GM12878 (cell line): ENCODE data around the gene NPTX1. TPM values are rescaled to one million over a fixed set of nuclear protein-coding genes. Genes with fewer than 3 reads are reported as not detected.

Source experiments
- ATAC-seq: fragments of 200-7000 bp; cut with Tn5 transposase; 3 replicates; pipeline ENCODE4 v1.9.1; 2020; ENCODE audit warnings: mild to moderate bottlenecking, moderate library complexity
- BruUV-seq: library from RNA; stranded (reverse); fragments of 400-500 nt; replicated peaks from 2 replicates; lab custom pipeline; 2021; lab: Mats Ljungman, UMichigan
- CTCF ChIA-PET: fragments of 300-600 bp; sonication (Branson Sonifier 250); formaldehyde crosslinking; extraction: SDS; loops from one replicate; lab custom pipeline; 2021; ENCODE audit warnings: inconsistent platforms; lab: Yijun Ruan, JAX
- POLR2A ChIA-PET: fragments of 350-600 bp; formaldehyde crosslinking; extraction: SDS; loops from one replicate; lab custom pipeline; 2021; ENCODE audit warnings: inconsistent platforms; lab: Charles Lee
- RAD21 ChIA-PET: fragments of 300-600 bp; sonication (Branson Sonifier 250); formaldehyde crosslinking; loops from one replicate; lab custom pipeline; 2023; ENCODE audit warnings: antibody characterized with exemption; ENCODE audit not compliant: unreplicated experiment; lab: Charles Lee
- SMC1A ChIA-PET: fragments of 300-600 bp; sonication (Branson Sonifier 250); formaldehyde crosslinking; loops from one replicate; lab custom pipeline; 2023; ENCODE audit not compliant: unreplicated experiment, uncharacterized antibody; lab: Charles Lee
- DNase-seq: peaks from one replicate; pipeline ENCODE4 v3.0.0-alpha.2; 2011; ENCODE audit warnings: low read depth, low spot score
- FAIRE-seq: peaks from 3 replicates; lab custom pipeline; 2011; peaks lifted over from hg19 to GRCh38; lab: Jason Lieb, UNC
- H2AFZ ChIP-seq: 2 replicates; pipeline ENCODE4 v1.6.0; 2011; ENCODE audit warnings: low read depth, low read length, control low read depth; ENCODE audit not compliant: control insufficient read depth
- H3K27ac ChIP-seq: 2 replicates; pipeline ENCODE4 v1.5.1; 2011; ENCODE audit warnings: control low read depth; ENCODE audit not compliant: control insufficient read depth, insufficient read depth
- H3K27me3 ChIP-seq, 2 experiments: replicated peaks in 1 of 2; 2 replicates each; pipeline versions ENCODE4 v1.6.0 to v1.6.1; 2011; ENCODE audit warnings: low read length in 1 of 2; ENCODE audit not compliant: control insufficient read depth in 2 of 2, insufficient read depth in 2 of 2
- H3K36me3 ChIP-seq, 2 experiments: 2 replicates each; pipeline ENCODE4 v1.5.1; 2011; ENCODE audit warnings: low read length in 1 of 2; ENCODE audit not compliant: control insufficient read depth in 2 of 2, insufficient read depth in 2 of 2
- H3K4me1 ChIP-seq: 2 replicates; pipeline ENCODE4 v1.6.1; 2011; ENCODE audit warnings: mild to moderate bottlenecking, low read length, moderate library complexity, mixed read lengths; ENCODE audit not compliant: control insufficient read depth, insufficient read depth
- H3K4me2 ChIP-seq: 2 replicates; pipeline ENCODE4 v1.6.0; 2011; ENCODE audit warnings: control low read depth; ENCODE audit not compliant: control insufficient read depth, insufficient read depth
- H3K4me3 ChIP-seq: fragments of 200-600 bp; sonication (generic); 2 replicates; pipeline ENCODE4 v1.5.1; 2016
- H3K79me2 ChIP-seq: 2 replicates; pipeline ENCODE4 v1.6.0; 2011; ENCODE audit warnings: low read length; ENCODE audit not compliant: control insufficient read depth, insufficient read depth
- H3K9ac ChIP-seq: 2 replicates; pipeline ENCODE4 v1.8.0; 2011; ENCODE audit warnings: low read length, control low read depth, mixed read lengths; ENCODE audit not compliant: control insufficient read depth, insufficient read depth
- H3K9me3 ChIP-seq: replicated peaks from 3 replicates; pipeline ENCODE4 v1.5.1; 2011; ENCODE audit warnings: mild to moderate bottlenecking, low read length; ENCODE audit not compliant: control insufficient read depth, insufficient read depth
- H4K20me1 ChIP-seq: 2 replicates; pipeline ENCODE4 v1.6.0; 2011; ENCODE audit not compliant: control insufficient read depth, insufficient read depth
- ESRRA ChIP-seq: IDR thresholded peaks from 2 replicates; pipeline ENCODE4 v1.6.1; 2012; ENCODE audit warnings: mild to moderate bottlenecking, low read length, improper control_type of control experiment
- HDAC6 ChIP-seq: fragments of 200-600 bp; sonication (generic); IDR thresholded peaks from one replicate; pipeline ENCODE4 v1.8.0; 2017; ENCODE audit warnings: antibody characterized with exemption; ENCODE audit not compliant: unreplicated experiment
- KDM1A ChIP-seq: fragments of 200-600 bp; sonication (generic); IDR thresholded peaks from 2 replicates; pipeline ENCODE4 v1.6.1; 2016; ENCODE audit warnings: borderline replicate concordance
- KLF5 ChIP-seq: fragments of 450-650 bp; IDR thresholded peaks from 2 replicates; pipeline ENCODE4 v1.6.1; 2014; ENCODE audit warnings: mild to moderate bottlenecking; ENCODE audit not compliant: partially characterized antibody
- MLLT1 ChIP-seq: fragments of 450-650 bp; IDR thresholded peaks from 2 replicates; pipeline ENCODE4 v1.6.1; 2016; ENCODE audit warnings: mild to moderate bottlenecking
- MYC ChIP-seq: IDR thresholded peaks from 2 replicates; pipeline ENCODE4 v1.6.1; 2011; ENCODE audit warnings: mild to moderate bottlenecking, low read length, moderate library complexity, inconsistent platforms; ENCODE audit not compliant: insufficient read depth, insufficient replicate concordance, insufficient read length, severe bottlenecking
- PAX5 ChIP-seq: IDR thresholded peaks from 2 replicates; pipeline ENCODE4 v1.6.1; 2011; ENCODE audit warnings: low read depth, low read length, borderline replicate concordance
- POLR2AphosphoS2 ChIP-seq: IDR thresholded peaks from 2 replicates; pipeline ENCODE4 v1.6.1; 2011; ENCODE audit warnings: low read depth, mild to moderate bottlenecking, low read length, improper control_type of control experiment, moderate library complexity
- ZBTB11 ChIP-seq: fragments of 450-650 bp; formaldehyde crosslinking; IDR thresholded peaks from 2 replicates; pipeline ENCODE4 v1.5.0; 2022; ENCODE audit warnings: mild to moderate bottlenecking, missing genetic modification characterization
- WGBS: methylation state at CpG from one replicate; pipeline ENCODE4 v1.1.6; 2016; ENCODE audit warnings: low lambda C conversion rate; ENCODE audit not compliant: insufficient replicate concordance, insufficient coverage; ENCODE audit errors: missing lambda C conversion rate; 5-methylcytosine and 5-hydroxymethylcytosine counted together
- in situ Hi-C: fragments of 300-500 bp; cut with MboI; formaldehyde crosslinking; loops from 9 replicates; pipeline ENCODE4 v1.14.3; 2018; ENCODE audit warnings: mixed read lengths
- intact Hi-C: fragments of 100-400 bp; cut with micrococcal nuclease; formaldehyde crosslinking; loops from one replicate; pipeline ENCODE4 v1.14.2; 2022; ENCODE audit not compliant: unreplicated experiment
- polyA plus RNA-seq, 11 experiments: library from polyadenylated mRNA; depleted of rRNA in 4 of 11; unstranded in 6 of 11; stranded (reverse) in 5 of 11; fragments of >200 nt; fragmentation: Nextera tagmentation in 4 of 11; fragmentation: Illumina TruSeq in 1 of 11; extraction: Ambion mirVana in 4 of 11; extraction: Trizol in 1 of 11; gene quantifications; 1 replicate in 1 of 11; 2 replicates in 10 of 11; pipeline versions ENCODE4 v1.2.1 to v1.2.3, GENCODE V29; 2011 to 2016; ENCODE audit warnings: inconsistent platforms in 2 of 11, missing spikeins in 2 of 11, low read depth in 1 of 11
- total RNA-seq, 4 experiments: library from RNA; depleted of rRNA in 3 of 4; stranded (reverse); fragments of >200 nt in 3 of 4; fragmentation: Illumina TruSeq in 1 of 4; extraction: Trizol in 1 of 4; gene quantifications; 2 replicates each; pipeline versions ENCODE4 v1.2.1 to v1.2.3, GENCODE V29; 2013 to 2021
- TF ChIP-seq, protein P1 (sequence below): fragments of 450-650 bp; IDR thresholded peaks from 2 replicates; pipeline ENCODE4 v1.6.1; 2017; ENCODE audit warnings: mild to moderate bottlenecking, moderate library complexity
- TF ChIP-seq, protein P2 (sequence below): fragments of 450-650 bp; IDR thresholded peaks from 2 replicates; pipeline ENCODE4 v1.6.1; 2018; ENCODE audit warnings: borderline replicate concordance, mild to moderate bottlenecking; ENCODE audit not compliant: partially characterized antibody

The NPTX1 gene
- total and polyA plus RNA-seq, 10 of the 15 experiments (the other 5 are each of a cell fraction or from before 2014, with no cell fraction given) = not detected

DNA sequence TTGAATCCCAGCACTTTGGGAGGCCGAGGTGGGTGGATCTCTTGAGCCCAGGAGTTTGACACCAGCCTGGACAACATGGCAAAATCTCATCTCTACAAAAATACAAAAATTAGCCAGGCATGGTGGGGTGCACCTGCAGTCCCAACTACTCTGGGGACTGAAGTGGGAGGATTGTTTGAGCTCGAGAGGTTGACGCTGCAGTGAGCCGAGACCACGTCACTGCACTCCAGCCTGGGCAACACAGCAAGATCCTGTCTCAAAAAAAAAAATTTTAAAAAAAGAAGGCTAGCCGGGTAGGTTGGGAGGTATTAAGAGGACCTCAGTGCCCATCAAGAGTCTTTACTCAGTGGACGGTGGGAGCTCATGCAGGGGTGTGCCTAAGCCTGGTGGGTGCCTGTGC, 3.8 kb upstream of the NPTX1 start (continued):
- TF ChIP-seq HDAC6 (no peak), ZBTB11 (no peak)

- Histone ChIP-seq H2AFZ (no peak overlapping the region), H3K4me2 (no peak overlapping the region), H3K36me3 (no peaks in the 10 kb centered on the region), H3K27me3 (peaks cover 7 to 19% of the 10 kb centered on the region in 2 experiments), H3K4me3 (no peak overlapping the region), H3K4me1 (no peaks in the 10 kb centered on the region), H4K20me1 (no peaks in the 10 kb centered on the region), H3K27ac (no peak overlapping the region), H3K79me2 (no peaks in the 10 kb centered on the region), H3K9me3 (no peaks in the 10 kb centered on the region), H3K9ac (no peak overlapping the region)
- in situ Hi-C loops = no loop called here
- ATAC-seq = no peak
- intact Hi-C loops = loop anchor here (5.0 kb wide), 1 partner anchor 98 kb away; no protein-coding TSS in a partner anchor
- no TSS peak for BruUV-seq
- DNase-seq = no peak
- ChIA-PET SMC1A (no interaction called here), POLR2A (no interaction called here), CTCF (no interaction called here), RAD21 (no interaction called here)
- FAIRE-seq = no peak
- 46% methylated on average over 9 of the region's 9 CpGs for WGBS
- TF ChIP-seq, protein P1, sequence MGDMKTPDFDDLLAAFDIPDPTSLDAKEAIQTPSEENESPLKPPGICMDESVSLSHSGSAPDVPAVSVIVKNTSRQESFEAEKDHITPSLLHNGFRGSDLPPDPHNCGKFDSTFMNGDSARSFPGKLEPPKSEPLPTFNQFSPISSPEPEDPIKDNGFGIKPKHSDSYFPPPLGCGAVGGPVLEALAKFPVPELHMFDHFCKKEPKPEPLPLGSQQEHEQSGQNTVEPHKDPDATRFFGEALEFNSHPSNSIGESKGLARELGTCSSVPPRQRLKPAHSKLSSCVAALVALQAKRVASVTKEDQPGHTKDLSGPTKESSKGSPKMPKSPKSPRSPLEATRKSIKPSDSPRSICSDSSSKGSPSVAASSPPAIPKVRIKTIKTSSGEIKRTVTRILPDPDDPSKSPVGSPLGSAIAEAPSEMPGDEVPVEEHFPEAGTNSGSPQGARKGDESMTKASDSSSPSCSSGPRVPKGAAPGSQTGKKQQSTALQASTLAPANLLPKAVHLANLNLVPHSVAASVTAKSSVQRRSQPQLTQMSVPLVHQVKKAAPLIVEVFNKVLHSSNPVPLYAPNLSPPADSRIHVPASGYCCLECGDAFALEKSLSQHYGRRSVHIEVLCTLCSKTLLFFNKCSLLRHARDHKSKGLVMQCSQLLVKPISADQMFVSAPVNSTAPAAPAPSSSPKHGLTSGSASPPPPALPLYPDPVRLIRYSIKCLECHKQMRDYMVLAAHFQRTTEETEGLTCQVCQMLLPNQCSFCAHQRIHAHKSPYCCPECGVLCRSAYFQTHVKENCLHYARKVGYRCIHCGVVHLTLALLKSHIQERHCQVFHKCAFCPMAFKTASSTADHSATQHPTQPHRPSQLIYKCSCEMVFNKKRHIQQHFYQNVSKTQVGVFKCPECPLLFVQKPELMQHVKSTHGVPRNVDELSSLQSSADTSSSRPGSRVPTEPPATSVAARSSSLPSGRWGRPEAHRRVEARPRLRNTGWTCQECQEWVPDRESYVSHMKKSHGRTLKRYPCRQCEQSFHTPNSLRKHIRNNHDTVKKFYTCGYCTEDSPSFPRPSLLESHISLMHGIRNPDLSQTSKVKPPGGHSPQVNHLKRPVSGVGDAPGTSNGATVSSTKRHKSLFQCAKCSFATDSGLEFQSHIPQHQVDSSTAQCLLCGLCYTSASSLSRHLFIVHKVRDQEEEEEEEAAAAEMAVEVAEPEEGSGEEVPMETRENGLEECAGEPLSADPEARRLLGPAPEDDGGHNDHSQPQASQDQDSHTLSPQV = no peak
- no peak for TF ChIP-seq MLLT1
- TF ChIP-seq ESRRA = no peak
- TF ChIP-seq PAX5 = no peak
- TF ChIP-seq MYC = no peak
- no peak for TF ChIP-seq KLF5
- no peak for TF ChIP-seq KDM1A
- TF ChIP-seq, protein P2, sequence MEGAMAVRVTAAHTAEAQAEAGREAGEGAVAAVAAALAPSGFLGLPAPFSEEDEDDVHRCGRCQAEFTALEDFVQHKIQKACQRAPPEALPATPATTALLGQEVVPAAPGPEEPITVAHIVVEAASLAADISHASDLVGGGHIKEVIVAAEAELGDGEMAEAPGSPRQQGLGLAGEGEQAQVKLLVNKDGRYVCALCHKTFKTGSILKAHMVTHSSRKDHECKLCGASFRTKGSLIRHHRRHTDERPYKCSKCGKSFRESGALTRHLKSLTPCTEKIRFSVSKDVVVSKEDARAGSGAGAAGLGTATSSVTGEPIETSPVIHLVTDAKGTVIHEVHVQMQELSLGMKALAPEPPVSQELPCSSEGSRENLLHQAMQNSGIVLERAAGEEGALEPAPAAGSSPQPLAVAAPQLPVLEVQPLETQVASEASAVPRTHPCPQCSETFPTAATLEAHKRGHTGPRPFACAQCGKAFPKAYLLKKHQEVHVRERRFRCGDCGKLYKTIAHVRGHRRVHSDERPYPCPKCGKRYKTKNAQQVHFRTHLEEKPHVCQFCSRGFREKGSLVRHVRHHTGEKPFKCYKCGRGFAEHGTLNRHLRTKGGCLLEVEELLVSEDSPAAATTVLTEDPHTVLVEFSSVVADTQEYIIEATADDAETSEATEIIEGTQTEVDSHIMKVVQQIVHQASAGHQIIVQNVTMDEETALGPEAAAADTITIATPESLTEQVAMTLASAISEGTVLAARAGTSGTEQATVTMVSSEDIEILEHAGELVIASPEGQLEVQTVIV = no peak
- TF ChIP-seq POLR2AphosphoS2 = no peak
Observed at GRCh38 chr17:80479246-80479566, 2.8 kb upstream of the NPTX1 start.
